ENCODE data around the gene CAPN13. TPM values are rescaled to one million over a fixed set of nuclear protein-coding genes. Genes with fewer than 3 reads are reported as not detected.

Gene CAPN13, protein sequence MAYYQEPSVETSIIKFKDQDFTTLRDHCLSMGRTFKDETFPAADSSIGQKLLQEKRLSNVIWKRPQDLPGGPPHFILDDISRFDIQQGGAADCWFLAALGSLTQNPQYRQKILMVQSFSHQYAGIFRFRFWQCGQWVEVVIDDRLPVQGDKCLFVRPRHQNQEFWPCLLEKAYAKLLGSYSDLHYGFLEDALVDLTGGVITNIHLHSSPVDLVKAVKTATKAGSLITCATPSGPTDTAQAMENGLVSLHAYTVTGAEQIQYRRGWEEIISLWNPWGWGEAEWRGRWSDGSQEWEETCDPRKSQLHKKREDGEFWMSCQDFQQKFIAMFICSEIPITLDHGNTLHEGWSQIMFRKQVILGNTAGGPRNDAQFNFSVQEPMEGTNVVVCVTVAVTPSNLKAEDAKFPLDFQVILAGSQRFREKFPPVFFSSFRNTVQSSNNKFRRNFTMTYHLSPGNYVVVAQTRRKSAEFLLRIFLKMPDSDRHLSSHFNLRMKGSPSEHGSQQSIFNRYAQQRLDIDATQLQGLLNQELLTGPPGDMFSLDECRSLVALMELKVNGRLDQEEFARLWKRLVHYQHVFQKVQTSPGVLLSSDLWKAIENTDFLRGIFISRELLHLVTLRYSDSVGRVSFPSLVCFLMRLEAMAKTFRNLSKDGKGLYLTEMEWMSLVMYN
- polyA plus RNA-seq: 1 to 10 TPM in 2 of 3 donors, under 1 TPM in 1; 0.11 to 2.5 (median 2.1) TPM

DNA sequence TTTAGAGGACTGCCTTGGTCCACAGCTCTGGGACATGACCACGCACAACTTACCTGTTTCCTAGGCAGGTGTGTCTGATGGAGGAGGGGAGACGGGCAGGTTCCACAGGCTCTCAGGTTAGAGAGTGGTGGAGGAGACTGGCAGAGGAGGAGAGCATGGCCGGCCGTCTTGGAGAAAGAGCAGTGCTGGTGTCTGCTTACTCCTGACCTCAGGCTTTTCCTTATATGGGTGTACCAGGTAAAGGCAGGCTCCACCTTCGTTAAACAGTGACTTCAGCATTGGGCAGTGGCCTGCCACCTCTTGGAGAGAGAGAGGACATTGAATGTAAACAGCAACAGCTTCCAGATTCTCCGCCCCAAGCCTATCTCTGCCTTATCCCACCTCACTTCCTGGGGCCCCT lies at the start of gene CAPN13:
TSS of gene CAPN13 (minus strand) at position 198 of the 400 bp plus-strand sequence. CDS start 20,121 bp downstream, outside the sequence.
- WGBS, 3 donors: 42 to 75% (median 58%) methylated on average over 6 of the region's 6 CpGs
- H3K27ac ChIP-seq (ENCODE audit: low read depth, low read length): no peak within 1 kb of the TSS

DNA sequence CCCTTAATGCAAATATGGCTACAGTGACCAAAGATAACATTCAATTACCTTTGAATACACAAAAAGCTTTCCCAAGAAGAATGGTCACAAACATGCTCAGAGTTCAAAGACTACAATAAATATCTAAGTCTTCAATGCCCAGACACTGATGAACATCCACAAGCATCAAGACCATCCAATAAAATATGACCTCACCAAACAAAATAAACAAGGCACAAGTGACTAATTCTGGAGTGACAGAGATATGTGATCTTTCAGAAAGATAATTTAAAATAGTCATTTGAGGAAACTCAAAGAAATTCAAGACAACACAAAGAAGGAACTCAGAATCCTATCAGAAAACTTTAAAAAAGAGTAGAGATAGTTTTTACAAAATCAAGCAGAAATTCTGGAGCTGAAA lies 40.6 kb upstream of the CAPN13 start:
- no peak overlapping the region for H3K27ac ChIP-seq (ENCODE audit: low read depth, low read length)

DNA sequence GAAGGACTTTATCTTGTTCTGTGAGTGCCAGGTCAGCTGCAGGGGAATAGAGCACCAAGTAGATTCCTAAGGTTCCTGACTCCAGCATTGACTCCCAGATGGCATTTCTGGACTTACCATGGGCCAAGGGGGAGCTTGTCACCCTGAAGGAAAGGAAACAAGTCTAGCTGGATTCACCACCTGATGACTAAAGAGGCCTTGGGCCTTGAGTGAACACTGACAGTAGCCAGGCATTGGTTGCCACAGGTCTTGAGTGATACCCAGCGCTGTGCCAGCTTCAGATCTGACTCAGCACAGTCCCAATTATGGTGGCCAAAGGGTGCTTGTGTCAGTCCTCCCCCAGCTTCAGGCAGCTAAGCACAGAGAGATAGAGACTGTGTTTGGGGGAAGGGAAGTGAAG lies 40.1 kb upstream of the CAPN13 start:
- 71 to 100% (median 89%) methylated on average over 1 of the region's 1 CpG for WGBS, 3 donors
- no peak overlapping the region for H3K27ac ChIP-seq (ENCODE audit: low read depth, low read length)

DNA sequence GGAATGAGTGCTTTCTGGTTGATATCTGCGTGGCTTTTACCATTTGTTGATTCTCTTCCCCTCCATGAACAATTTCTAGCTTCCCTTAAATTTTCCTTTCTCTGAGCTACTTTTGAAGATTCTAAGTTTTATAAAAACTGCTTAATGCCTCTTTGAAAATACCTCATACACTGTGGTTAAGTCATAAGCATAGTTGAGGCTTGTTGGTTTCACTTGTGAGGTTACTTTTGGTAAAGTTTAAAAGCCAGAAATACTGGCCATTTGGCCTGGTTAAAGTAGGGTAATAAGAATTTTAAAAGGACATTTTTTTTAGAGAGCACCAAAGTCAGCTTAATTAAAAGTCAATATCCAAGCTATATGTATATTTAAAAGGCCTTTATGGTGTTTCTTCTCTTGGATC lies 21.3 kb upstream of the CAPN13 start:
- WGBS, 3 donors: 50 to 65% (median 54%) methylated on average over 1 of the region's 1 CpG

DNA sequence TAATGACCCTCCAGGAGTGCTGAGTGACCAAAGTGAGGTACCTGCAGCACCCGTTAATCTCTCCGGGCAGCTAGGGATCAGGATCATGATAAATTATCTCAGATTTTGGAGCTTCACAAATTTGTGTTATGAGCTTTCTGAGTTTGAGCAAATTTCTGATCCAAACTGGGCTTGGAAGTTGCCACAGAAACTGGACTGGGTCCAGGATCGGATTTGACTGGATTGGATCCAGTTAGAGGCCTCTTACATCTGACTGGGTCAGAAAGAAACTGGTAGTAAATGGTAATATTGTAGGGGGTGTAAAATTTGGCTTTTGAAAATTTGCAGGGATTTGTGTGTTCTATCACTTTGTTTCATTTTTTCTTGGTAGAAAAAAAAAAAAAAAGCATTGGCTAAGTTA lies 19.7 kb upstream of the CAPN13 start:
- no peak overlapping the region for H3K27ac ChIP-seq (ENCODE audit: low read depth, low read length)
- WGBS, 3 donors: 75 to 79% (median 77%) methylated on average over 3 of the region's 3 CpGs

More for the DNA sequence above, 21.3 kb upstream of the CAPN13 start:
- H3K27ac ChIP-seq (ENCODE audit: low read depth, low read length): no peak overlapping the region

DNA sequence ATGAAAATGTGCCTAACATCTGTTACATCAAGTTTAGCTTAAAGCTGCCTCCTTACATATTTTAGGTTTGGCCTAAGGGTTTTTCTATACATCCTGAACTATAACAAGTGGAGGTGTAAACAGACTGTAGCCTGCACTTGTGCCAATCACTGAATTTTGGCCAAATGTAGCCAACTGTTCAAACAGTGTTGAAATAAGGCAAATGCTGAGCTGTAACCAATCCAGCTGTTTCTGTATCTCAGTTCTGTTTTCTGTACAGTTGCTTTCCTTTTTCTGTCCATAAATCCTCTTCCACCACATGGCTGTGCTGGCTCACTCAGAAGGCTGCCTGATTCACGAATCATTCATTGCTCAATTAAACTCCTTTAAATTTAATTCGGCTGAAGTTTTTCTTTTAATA lies 19.2 kb upstream of the CAPN13 start:
- no peak overlapping the region for H3K27ac ChIP-seq (ENCODE audit: low read depth, low read length)
- WGBS, 3 donors: 59 to 67% (median 66%) methylated on average over 2 of the region's 2 CpGs

DNA sequence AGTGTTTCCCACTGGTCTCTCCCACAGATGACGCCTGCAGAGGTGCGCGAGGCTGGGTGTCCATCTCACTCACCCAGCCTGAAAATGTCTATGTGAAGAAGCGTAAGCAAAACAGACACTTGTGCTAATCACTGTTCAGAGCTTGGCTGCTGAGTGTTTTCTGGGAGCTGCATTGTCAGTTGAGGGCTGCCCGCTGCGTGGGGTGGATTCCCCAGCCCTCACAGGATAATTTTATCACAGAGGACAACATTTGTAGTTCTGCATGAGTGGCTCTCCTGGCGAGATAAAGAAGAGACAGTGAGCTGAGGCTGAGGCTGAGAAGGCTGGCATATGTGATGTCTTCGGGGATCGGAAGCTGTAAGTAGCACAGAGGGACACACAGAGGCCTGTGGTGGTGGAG lies 16.2 kb upstream of the CAPN13 start:
- 75 to 82% (median 81%) methylated on average over 9 of the region's 9 CpGs for WGBS, 3 donors

DNA sequence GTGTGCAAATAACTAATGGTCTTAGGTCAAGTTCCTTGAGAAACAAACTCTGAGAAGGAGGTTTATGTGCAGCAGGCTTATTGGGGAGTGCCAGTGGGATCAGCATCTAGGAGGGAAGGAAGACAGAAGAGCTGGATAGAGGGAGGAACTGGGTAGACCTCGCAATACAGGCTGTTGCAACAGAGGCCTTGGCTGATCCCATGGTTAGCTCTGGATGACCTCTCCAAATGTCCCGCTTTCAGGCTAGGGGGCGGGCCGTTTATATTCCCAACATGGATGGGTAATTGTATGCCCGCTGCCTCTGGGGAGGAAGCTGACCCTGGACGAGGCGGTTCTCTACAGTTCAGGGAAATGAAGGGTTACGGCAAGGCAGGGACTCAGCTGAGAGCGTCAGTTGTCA lies 14.7 kb upstream of the CAPN13 start:
- no peak overlapping the region for H3K27ac ChIP-seq (ENCODE audit: low read depth, low read length)
- WGBS, 3 donors: 71 to 78% (median 72%) methylated on average over 9 of the region's 9 CpGs

More for the DNA sequence above, 16.2 kb upstream of the CAPN13 start:
- H3K27ac ChIP-seq (ENCODE audit: low read depth, low read length): no peak overlapping the region

DNA sequence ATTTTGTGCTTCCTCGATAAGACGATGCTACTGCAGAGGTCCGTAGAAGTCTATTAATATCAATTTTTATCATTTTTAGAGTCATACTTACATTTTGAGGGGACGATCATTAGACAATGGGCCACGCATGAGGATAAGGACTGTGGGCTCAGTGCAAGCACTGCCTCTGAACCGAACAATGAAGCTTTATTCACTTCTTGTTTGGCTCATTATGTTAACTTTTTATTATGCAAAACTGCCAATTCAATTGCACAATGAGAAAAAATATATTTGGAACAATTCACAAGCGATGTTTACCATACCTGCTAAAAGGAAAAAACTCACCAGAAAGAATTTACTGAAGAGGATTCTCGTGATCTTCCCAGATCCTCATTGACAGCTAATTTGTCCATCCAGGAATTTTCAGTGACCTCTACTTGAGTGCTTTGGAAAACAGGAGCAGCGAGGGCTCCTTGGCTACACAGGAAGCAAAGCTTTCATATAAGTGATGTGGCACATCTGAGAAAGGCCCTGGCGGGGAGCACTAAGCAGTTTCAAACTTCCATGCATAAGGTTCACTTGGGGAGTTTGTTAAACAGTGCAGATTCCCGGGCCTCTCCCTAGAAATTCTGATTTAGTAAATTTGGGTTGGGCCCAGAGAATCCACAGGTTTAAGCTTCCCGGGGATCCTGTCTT lies 13.3 kb upstream of the CAPN13 start:
- 81 to 82% (median 81%) methylated on average over 12 of the region's 12 CpGs for WGBS, 3 donors
- no peak overlapping the region for H3K27ac ChIP-seq (ENCODE audit: low read depth, low read length)

DNA sequence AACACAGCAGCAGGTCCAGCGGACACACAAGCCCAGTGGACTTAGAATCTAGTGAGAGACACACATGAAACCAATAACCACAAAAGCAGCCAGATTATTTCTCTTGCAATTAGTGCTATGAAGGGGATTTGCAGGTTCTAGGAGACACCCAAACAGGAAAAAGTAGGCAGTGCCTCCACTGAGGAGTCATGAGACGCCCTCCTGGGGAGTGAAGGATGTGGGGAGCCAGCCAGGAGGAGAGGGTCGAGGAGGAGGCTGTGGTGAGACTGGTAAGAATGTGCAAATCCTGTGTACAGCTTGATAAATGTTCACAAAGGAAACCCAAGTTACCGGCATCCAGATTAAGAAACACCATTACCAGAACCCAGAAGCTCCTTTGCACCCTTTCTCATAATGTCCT lies 2.7 kb upstream of the CAPN13 start:
- 60 to 68% (median 67%) methylated on average over 4 of the region's 4 CpGs for WGBS, 3 donors
- no peak overlapping the region for H3K27ac ChIP-seq (ENCODE audit: low read depth, low read length)

DNA sequence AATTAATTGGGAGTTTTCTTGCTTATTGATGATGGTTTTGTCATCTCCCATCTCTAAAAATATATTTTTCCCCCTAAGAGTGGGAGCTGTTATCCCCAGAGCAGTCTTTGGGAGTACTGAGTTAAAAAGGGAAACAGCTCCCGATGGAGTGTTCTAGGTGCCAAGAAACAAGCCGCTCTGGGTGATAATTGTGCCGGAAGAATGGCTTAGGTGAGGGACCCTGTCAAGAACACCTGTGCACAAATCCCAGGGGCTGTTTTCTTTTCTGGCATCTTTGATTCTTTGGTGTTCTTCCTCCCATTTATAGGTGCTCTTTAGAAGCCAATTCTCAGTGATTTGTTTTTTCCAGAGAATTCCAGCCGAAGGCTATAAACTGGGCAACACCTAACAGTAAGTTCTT lies 1.4 kb upstream of the CAPN13 start:
- H3K27ac ChIP-seq (ENCODE audit: low read depth, low read length): no peak overlapping the region
- 36 to 79% (median 69%) methylated on average over 4 of the region's 4 CpGs for WGBS, 3 donors

DNA sequence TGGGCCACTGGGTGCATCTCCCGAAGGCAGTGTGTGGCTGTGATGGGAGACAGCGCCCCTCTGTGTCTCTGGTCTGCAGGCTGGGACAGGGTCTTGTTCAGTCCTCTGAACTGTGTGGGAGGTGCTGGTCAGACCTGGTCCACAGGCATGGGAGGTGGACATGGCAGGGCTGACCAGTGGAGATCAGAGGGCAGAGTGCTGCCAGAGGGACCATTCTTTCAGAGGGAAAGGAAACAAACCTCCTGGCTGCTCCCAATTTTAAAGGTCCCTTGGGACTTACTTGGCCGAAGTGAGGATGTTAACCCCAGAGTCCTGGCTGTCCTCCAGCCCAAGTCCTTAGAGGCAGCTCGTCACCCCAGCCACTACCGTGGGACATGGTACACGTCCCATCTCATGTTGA lies 4.0 kb downstream of the CAPN13 start:
- no peak overlapping the region for H3K27ac ChIP-seq (ENCODE audit: low read depth, low read length)
- 52 to 79% (median 69%) methylated on average over 6 of the region's 6 CpGs for WGBS, 3 donors

DNA sequence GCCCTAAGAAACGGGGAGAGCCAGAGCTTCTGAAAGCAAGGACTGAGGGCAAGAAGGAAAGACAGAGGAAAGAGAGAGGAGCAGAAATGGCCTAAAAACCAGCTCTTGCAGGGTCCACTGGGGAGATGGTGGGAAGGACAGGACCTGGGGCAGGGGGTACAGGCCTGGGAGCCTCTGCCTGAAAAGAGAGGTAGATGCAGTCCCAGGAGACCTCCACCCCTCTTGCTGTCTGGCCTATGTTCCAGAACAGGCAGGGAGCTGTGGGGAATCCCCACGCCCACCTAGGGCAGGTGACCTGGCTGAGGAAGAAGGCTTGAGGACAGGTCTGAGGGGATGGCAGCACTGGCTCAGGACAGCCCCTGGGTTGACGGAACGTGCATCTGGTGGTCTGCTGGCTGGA lies 4.6 kb downstream of the CAPN13 start:
- WGBS, 3 donors: 85 to 92% (median 91%) methylated on average over 4 of the region's 4 CpGs
- H3K27ac ChIP-seq (ENCODE audit: low read depth, low read length): no peak overlapping the region

DNA sequence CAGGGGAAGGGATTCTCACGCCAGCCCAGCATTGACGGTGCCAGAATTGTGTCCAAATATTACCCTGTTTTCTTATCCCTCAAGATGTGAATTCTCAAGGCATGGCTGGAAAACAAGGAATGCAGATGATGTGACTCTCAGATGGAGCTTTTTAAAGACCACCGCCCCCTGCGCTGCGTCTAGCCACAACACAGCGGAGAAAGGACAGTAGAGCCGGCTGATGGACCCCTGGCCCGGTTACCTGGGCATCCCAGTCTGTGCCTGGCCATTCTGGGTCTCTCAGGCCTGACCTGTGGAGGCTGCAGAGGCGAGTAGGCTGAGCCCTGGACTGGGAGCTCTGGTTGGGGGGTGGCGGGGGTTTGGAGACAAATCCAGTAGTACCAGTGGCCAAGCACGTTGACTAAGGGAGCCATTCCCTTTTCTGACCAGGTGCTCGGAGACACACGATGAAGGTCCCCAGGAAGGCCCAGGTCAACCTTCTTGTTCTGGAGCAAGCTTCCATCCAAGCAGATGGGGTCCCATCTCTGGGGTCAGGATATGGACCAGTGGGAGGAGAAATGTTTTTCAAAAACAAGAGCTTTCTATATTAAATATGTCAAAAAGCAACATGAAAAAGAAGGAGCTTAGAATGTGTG lies 5.3 kb downstream of the CAPN13 start:
- 93 to 95% (median 94%) methylated on average over 13 of the region's 13 CpGs for WGBS, 3 donors
- no peak overlapping the region for H3K27ac ChIP-seq (ENCODE audit: low read depth, low read length)

DNA sequence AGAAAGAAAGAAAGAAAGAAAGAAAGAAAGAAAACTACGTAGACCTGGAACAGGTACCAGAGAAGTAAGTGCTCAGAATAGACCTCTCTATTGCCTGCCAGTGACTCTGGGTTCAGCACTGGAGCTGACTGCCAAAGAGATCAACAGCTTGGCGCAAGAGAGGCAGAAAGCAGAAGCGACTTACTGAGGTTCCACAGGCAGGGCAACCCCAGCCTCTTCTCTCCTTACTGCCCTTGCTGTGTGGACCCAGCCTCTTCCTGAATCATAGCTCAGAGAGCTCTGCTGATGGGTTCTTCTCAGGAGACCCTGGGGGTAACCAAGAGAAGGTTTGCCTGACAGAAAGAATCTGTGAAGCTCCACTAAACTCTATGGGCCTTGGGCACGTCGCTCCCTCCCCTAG lies 7.1 kb downstream of the CAPN13 start:
- no peak overlapping the region for H3K27ac ChIP-seq (ENCODE audit: low read depth, low read length)
- 93 to 97% (median 93%) methylated on average over 5 of the region's 5 CpGs for WGBS, 3 donors

DNA sequence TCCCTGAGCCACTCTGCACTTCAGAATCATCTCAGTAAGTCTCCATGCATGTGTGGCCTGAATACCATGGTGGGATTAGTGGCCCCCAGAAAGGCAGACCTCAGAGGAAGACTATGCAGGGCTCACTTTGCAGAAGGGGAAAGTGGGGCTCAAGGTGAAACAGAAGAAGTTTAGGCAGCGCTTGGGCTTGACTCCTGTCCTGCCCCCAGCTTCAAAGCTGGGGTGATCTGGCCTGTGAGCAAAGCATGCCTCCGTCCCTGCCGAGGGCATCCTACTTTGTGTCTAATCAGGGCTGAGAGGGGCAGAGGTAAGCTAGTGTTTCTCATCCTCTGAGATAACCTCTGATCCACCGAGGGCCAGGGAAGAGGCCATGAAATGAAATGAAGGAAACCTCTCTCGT lies 7.9 kb downstream of the CAPN13 start:
- 72 to 92% (median 84%) methylated on average over 5 of the region's 5 CpGs for WGBS, 3 donors
- H3K27ac ChIP-seq (ENCODE audit: low read depth, low read length): no peak overlapping the region

DNA sequence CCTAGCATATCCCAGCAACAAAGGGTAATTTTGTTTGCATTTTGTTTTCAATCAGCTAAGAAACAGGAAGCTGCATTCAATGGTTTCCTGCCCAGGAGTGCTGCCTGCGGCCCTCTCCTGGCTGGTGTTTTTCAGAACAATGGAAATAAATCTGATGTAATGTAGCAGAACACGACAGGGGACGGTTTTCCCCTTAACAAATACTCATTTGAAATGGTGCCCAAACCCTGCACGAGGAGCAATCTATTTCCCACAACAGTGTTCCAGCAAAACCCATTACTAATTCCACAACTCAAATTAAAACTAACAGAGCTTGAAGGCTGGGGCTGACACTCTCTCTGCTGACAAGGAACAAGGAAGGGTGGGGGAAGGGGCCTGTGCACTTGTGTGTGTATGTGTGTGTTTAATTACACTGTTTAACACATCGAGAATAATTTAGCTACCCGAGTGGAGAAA lies 8.7 kb downstream of the CAPN13 start:
- 19 to 45% (median 21%) methylated on average over 6 of the region's 6 CpGs for WGBS, 3 donors
- H3K27ac ChIP-seq (ENCODE audit: low read depth, low read length): no peak overlapping the region

DNA sequence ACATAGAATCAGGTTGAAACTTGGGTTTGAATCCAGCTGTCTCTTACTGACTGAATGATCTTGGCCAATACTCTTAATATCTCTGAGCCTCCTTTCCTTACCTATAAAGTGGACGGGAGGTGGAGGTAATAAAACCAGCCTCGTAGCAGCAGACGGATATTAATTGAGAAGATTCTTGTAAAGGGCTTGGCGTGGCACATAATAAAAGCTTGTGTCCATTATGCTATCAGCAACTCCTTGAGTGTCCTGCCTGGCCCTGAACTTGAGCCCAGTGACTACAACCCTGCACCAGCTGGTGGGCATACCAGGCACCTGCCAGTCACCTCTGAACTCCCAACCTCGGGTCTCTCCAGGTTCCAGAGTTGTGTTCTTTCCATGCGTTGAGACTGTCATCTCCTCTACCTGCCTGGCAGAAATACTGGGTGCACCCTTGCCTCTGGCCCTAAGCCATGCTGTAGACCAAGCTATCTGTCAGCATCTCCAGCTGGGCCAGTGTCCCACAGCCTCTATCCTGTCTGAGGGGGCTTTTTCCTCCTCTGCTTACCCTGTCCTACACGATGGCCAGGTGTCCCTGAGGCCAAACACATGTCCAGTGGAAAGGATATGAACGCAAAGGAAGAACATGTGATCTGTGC lies 9.7 kb downstream of the CAPN13 start:
- H3K27ac ChIP-seq (ENCODE audit: low read depth, low read length): no peak overlapping the region
- 86 to 90% (median 87%) methylated on average over 8 of the region's 8 CpGs for WGBS, 3 donors

Measured in adipose tissue (tissue), 3 donors.